Neural progenitor cell (in vitro differentiated cells): ENCODE results near the gene DCAF8.

ENCODE experiments used
- EZH2 ChIP-seq: fragments of 200-600 bp; sonication (generic); IDR thresholded peaks from 2 replicates; pipeline ENCODE4 v1.6.1; 2017; ENCODE audit warnings: antibody characterized with exemption, mild to moderate bottlenecking, moderate library complexity
- TF ChIP-seq, protein P1 (sequence below): fragments of 200-600 bp; sonication (generic); IDR thresholded peaks from 2 replicates; pipeline ENCODE4 v1.5.1; 2017; ENCODE audit warnings: antibody characterized with exemption, mild to moderate bottlenecking

- TF ChIP-seq, protein P1, sequence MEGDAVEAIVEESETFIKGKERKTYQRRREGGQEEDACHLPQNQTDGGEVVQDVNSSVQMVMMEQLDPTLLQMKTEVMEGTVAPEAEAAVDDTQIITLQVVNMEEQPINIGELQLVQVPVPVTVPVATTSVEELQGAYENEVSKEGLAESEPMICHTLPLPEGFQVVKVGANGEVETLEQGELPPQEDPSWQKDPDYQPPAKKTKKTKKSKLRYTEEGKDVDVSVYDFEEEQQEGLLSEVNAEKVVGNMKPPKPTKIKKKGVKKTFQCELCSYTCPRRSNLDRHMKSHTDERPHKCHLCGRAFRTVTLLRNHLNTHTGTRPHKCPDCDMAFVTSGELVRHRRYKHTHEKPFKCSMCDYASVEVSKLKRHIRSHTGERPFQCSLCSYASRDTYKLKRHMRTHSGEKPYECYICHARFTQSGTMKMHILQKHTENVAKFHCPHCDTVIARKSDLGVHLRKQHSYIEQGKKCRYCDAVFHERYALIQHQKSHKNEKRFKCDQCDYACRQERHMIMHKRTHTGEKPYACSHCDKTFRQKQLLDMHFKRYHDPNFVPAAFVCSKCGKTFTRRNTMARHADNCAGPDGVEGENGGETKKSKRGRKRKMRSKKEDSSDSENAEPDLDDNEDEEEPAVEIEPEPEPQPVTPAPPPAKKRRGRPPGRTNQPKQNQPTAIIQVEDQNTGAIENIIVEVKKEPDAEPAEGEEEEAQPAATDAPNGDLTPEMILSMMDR = no peak
- TF ChIP-seq EZH2 = no peak
These were observed 35.7 kb downstream of the DCAF8 start for GRCh38 chr1:160226623-160227022.
